ENCODE results near the gene RMP24.
"Not testable (repeated sequence)": the region's sequence is repeated elsewhere in the genome, so short reads cannot be mapped to it uniquely, and the experiment has no call there.

RMP24 gene

GRCh38 chr18:35972197-35973000, at the start of gene RMP24:
Gene RMP24, plus strand, starts transcription at chr18:35972679.
- DNase-seq: peak; percentile 79 to 89 (median 86)

DNA sequence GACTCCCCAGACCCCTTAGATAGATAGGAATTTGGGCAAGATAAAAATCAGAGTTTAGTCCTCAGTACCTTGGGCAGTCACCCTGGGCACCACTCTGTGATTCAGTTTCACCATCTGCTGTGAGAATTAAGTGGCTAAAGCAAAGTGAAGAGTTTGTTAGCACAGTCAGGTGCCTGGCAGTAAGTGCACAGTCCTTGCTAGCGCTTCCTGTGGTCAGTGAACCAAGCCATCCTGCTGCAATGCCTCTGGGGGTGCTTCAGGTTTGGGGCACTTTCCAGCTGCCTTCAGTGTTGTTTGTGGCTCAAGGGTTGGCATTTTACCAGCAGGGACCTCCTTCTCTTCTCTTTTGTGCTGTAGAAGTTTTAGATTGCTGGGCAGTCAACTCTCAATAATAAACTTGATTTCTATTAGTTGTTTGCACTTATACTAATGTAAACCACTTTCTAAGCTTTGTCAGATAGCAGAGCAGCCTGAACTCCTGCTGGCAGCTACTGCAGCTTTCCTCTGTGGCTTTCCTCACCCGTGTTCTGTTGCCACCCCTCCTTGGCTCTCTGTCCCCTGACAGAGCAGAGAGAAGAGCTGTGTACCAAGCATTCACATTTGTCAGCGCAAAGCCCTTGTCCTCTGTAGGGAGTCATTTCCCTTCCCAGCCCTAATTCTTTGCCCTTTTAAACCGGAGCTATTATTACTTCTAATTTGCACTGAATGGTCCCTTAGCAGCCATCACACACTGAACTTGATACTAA, 48.4 kb upstream of the RMP24 start:
- no peak for DNase-seq

DNA sequence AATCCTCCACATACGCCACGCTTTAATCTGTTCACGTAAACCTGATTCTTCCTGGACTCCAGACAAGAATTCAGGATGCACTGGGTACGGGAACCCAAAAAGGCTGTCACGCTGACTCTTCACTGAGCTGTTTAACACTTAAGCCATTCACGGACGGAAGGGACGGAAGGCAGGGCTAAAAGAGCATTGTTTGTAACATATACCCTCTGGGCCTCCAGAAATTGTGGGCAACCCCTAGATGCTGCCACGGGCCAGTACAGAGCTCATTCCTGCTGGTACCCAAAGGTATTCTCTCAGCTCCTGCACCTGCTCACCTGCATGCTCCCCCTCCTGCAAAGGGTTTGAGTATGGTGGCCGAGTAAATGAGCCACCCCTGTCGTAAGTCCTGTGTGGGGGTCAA, 45.6 kb upstream of the RMP24 start:
- no peak for DNase-seq

DNA sequence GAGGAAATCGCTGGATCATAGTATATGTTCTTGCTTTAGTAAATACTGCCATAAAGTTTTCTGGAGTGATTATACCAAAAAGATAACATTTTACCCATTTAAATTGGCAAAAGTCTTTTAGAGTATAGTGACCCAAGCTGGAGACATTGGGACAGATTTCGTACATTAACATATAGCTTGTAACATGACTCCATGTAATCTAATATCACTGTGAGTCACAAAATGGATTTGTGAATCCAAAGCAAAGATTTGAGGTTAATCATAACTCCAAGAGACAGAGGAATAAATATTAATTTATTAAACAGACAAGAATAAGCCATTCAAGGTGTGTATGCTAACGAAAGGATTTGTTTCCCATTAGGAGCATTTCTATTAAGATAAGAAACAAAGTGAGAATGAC, 45.0 kb upstream of the RMP24 start:
- no peak for DNase-seq

GRCh38 chr18:35933982-35934381, 38.5 kb upstream of the RMP24 start:
- DNase-seq: no peak

GRCh38 chr18:35934891-35935290, 37.6 kb upstream of the RMP24 start:
- no peak for DNase-seq

GRCh38 chr18:35935805-35936204, 36.7 kb upstream of the RMP24 start:
- no peak for DNase-seq

DNA sequence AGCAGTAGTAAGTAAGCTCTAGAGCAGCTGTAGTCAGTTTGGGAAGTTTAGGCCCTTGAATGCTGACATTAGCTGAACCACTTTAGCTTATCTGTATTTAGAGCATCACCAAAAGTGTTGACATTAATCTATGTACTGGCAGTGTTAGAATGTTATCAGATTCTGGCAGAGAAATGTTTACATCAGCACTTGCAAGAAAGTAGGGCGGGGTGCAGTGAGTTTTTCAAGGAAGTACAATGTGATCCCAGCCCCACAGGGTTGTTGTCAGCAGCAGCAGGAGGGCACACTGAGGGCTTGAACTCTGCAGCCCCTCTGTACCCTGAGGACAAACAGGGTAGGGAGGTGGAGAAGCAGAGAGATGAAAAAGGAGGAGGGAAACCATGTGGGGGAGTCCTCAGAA, 35.5 kb upstream of the RMP24 start:
- DNase-seq: no peak

- no peak for DNase-seq
These were observed 34.3 kb upstream of the RMP24 start for GRCh38 chr18:35938158-35938557.

- DNase-seq: no peak
These were observed 33.9 kb upstream of the RMP24 start for GRCh38 chr18:35938562-35938961.

DNA sequence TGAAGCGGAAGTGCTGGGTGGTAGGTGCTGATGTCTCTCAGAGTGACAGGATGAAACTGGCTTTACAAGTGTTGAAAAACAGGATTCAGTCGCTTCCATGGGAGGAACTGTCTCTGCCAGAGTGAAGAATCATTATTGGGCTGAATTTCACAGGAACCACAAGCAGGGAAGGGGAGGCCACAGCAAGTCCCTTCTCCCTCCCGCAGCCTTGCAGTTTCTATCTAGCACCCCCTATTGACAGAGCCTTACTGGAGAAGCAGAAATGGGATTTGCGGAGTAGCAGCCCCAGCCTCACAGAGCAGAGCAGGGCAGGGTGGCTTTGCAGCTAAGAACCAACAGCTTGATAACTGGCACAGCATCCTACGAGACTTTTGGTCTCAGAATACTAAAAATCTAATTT, 33.3 kb upstream of the RMP24 start:
- DNase-seq: no peak

DNA sequence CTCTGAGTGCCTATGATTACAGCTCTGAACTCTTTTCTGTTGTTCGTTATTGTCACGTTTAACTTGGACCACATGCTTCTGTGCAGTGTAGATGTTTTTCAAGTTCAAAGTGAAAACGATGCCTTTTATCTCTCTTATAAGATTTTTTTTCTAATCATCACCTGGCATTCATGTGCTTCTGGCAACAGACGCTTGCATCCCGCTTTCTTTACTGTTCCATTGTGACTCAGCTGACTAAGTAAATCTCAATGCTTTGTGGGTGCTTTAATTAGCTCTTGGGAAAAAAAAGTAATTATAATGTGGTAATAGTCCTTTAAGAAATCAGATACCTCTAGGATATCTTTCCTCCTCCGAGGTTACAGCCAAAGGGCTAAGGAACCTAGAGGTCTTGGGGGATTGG, 31.2 kb upstream of the RMP24 start:
- no peak for DNase-seq

DNA sequence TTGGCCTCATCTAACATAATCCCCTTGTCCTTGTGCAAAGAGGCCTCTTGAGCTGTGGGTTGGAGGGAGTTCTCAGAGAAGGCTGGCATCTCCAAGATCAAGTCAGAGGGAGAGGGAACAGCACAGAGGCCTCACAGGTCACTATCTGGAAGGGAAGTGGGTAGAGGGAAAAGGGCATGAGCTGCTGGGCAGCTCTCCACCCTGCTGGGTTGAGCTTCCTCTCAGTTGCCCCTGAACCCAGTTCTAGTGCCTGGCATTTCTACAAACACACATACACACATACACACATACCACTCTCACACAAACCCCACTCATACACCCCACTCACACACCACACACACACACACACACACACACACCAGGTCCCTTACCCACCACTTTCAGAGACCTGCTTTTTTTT, 30.3 kb upstream of the RMP24 start:
- DNase-seq: no peak

- no peak for DNase-seq
These were observed 29.8 kb upstream of the RMP24 start for GRCh38 chr18:35942661-35943060.

DNA sequence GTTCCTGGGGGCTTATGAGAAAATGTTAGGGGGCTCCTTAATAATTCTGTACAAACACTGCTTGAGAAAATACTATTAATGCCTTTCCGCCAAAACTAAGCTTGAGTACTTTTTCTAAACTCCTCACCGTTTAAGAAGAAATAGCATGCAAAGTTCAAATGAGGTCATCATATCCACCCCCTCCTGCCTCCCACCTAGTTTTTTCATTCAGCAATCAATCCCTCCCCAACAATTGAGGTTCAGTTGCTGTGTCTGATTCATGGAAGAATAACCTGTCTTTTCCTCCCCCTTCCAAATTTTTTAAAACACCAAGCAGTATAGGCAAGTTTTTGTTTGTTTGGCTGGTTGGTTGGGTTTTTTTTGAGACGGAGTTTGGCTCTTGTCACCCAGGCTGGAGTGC, 24.4 kb upstream of the RMP24 start:
- no peak for DNase-seq

DNA sequence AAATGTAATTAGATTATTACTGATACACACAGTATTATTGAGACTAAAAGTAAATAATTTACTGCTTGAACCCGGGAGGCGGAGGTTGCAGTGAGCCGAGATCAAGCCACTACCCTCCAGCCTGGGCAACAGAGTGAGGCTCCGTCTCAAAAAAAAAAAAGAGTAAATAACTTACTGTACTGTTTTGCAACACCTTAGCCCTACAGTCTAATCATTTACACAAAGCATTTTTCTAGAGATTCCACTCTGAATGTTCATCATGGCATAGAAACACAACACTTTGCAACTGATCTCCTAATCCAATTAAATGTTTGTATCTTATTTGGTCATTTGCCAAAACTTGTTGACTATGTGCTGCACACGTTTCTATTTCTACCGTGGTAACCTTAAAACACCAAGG, 23.4 kb upstream of the RMP24 start:
- no peak for DNase-seq

DNA sequence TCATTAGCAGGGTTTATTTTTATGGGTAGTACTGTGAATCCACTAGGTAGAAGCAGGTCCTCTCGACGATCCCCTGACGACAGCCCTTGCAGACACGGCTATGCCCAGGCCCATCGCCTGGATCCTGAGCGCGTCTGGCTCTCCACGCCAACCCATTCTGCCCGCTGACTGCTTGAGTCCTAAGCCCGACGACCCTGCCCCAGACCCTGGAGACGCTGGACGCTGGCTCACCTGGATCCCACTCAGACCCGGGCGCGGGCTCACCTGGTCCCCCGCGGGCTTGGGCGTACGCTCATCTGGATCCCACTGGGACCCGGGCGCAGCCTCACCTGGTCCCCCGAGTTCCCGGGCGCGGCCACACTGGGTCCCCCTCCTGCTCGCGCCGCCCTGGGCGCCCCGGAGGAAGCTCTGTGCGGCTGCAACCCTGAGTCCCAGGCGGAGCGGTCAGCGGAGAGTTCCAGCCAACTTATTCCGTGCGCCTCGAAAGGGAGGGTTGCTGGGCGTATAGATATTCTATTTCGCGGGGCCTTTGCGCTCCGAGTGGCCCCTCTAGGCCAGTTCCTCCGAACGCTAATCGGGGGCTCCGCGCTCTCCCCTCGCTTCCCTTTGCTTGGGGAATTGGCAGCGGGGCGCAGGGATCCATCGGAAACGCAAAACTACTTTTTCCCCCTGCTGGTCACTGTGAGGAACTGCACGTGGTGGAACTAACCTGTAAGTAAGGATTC, 22.4 kb upstream of the RMP24 start:
- peak in 3 of 4 experiments; percentile 1 to 16 (median 15) for DNase-seq

DNA sequence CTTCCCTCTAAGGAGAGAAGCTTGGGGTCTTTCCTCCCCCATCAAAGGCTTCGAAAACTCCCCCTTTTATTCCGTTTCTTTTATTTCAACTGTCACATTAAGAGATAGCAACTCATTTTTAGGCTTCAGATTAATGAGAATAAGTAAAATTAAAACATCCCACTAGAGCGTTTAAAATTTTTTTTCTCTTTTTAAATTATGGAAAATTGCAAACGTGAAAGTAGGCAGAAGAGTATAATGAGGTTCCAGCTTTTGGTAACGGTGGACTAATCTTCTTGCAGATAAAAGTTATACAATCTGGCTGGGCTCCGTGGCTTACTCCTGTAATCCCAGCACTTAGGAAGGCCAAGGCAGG, 21.9 kb upstream of the RMP24 start:
- DNase-seq: no peak

- no peak for DNase-seq
These were observed 18.8 kb upstream of the RMP24 start for GRCh38 chr18:35953688-35954087.

DNA sequence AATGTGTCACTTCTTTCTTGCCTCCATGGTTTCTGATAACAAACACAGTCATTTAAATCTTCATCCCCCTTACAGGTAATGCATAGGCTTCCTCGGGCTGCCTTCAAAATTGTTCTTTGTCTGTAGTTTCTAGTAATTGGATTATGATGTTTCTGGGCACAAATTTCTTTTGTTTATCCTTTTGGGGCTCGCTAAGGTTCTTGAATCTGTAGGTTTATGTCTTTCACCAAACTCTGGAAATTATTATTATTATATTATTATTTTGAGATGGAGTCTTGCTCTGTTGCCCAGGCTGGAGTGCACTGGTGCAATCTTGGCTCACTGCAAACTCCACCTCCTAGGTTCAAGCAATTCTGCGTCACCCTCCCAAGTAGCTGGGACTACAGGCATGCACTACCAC, 16.3 kb upstream of the RMP24 start:
- no peak for DNase-seq

DNA sequence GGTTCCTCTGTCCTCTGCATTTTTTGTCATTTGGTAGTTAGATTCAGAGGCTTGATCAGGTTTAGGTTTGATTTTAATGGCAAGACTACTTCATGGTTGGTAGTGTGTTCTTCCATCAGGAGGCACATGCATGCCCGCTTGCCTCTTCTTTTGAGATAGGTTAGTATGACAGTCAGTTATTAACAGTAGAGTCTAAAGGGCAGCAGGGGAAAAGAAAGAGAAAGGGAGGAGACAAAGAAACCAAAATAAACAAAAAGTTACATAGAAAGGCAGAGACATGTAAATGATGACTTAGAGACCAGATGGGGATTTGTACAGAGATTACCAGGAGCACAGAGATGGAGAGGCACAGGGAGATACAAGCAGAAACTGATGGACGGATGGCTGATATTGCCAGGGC, 10.2 kb upstream of the RMP24 start:
- DNase-seq: no peak

- no peak for DNase-seq
These were observed 8.2 kb upstream of the RMP24 start for GRCh38 chr18:35964319-35964718.

DNA sequence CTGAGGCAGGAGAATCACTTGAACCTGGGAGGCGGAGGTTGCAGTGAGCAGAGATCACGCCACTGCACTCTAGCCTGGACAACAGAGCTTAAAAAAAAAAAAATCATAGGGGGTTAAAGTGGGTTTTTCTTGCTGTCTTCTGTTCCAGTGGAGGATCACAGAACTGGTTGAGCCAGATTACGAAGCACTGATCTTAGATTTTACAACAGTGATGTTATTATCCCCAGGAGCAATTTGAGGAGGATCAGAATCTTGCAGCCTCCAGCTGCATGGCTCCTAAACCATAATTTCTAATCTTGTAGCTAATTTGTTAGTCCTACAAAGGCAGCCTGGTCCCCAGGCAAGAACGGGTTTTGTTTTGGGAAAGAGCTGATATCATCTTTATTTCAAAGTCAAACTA, 4.6 kb upstream of the RMP24 start:
- DNase-seq: not testable (repeated sequence)
